Gastrocnemius medialis (tissue), 4 donors: ENCODE data around the gene WSCD2.

Experiments used
- CTCF ChIP-seq, 5 experiments: fragments of 450-650 bp in 3 of 5; fragments of 200-600 bp in 2 of 5; sonication (generic) in 2 of 5; IDR thresholded peaks in 4 of 5; conservative IDR thresholded peaks in 1 of 5; 1 replicate in 4 of 5; 2 replicates in 1 of 5; pipeline ENCODE4 v1.5.1; 2016 to 2019; ENCODE audit warnings: antibody characterized with exemption in 5 of 5, mild to moderate bottlenecking in 3 of 5, moderate library complexity in 3 of 5
- POLR2A ChIP-seq, 2 donors: fragments of 450-650 bp; IDR thresholded peaks; one replicate each; pipeline ENCODE4 v1.6.1; 2017; ENCODE audit warnings: antibody characterized with exemption in 2 of 2, mild to moderate bottlenecking in 2 of 2, moderate library complexity in 2 of 2

DNA sequence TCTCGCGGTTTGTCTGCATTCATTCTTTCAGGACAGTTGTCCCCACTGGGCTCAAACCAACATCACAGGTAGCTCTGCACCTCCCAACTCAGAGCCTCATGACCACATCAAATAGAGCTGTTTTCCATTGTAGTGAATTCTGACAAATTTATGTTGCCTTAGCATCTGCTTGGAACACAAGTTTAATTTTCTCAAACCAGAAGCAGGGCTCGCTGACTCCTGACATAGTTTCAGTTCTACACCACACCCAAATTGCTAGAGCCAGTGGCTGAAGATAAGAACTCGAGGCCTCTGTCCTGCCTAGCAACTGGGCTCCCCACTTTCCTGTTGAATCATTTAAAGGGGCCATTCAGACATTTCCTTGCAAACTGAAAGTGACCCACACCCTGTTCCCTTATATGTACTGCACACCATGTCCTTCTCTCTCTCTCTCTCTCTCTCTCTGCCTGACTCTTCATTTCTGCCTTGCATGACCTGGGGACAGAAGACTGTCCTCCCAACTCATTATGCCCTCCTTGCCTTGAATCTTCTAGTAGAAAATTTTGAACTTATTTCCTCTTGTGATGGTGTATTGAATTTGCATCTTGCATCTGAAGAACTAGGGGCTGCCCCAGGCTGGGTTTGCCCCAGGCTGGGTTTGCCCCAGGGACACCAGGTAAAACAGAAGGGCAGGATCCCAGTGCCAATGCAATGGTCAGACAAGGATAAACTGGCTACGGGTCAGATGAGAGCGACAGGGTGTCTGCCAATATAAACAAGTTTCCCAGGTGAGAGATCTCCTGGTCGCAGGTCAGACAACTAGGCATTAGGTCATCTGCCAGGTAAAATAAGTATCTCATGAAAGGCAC, 9.7 kb upstream of the WSCD2 start:
- TF ChIP-seq POLR2A (IDR thresholded peaks at IDR 0.05) (no peak), CTCF (IDR thresholded peaks at IDR 0.05 in 4 of 5, conservative IDR thresholded peaks at IDR 0.05 in 1 of 5) (no peak)
